Ovary (tissue), 9 donors: Measurements from ENCODE around the gene CLEC16A. TPM values are rescaled to one million over a fixed set of nuclear protein-coding genes. Genes with fewer than 3 reads are reported as not detected.

Experiments used
- DNase-seq, 5 donors: peaks; one replicate each; pipeline ENCODE4 v3.0.0-alpha.2; 2019 to 2020
- H3K27ac ChIP-seq, 2 donors: fragments of 200-600 bp; one replicate each; pipeline versions ENCODE4 v1.5.1 to v1.8.0; 2019 to 2022
- H3K27me3 ChIP-seq: fragments of 200-600 bp; one replicate; pipeline ENCODE4 v1.8.0; 2022
- H3K36me3 ChIP-seq: fragments of 200-600 bp; sonication (generic); one replicate; pipeline ENCODE4 v1.5.1; 2019
- H3K4me1 ChIP-seq: one replicate; pipeline ENCODE4 v1.8.1; 2013; ENCODE audit warnings: mild to moderate bottlenecking, moderate library complexity; ENCODE audit not compliant: insufficient read depth
- H3K4me3 ChIP-seq: fragments of 200-600 bp; sonication (generic); one replicate; pipeline ENCODE4 v1.5.1; 2017
- H3K9me3 ChIP-seq, 2 donors: fragments of 200-600 bp in 1 of 2; sonication (generic) in 1 of 2; one replicate each; pipeline versions ENCODE4 v1.5.1 to v1.8.1; 2013 to 2019; ENCODE audit warnings: mild to moderate bottlenecking in 1 of 2, moderate library complexity in 1 of 2
- EP300 ChIP-seq: sonication (generic); formaldehyde crosslinking; IDR thresholded peaks from one replicate; pipeline ENCODE4 v1.6.1; 2017; ENCODE audit warnings: antibody characterized with exemption
- POLR2A ChIP-seq: fragments of 450-650 bp; IDR thresholded peaks from one replicate; pipeline ENCODE4 v1.6.1; 2017; ENCODE audit warnings: antibody characterized with exemption, mild to moderate bottlenecking, moderate library complexity
- WGBS, 3 donors: extraction: QIAGEN DNeasy Blood & Tissue Kit in 1 of 3; methylation state at CpG; one replicate each; pipeline versions ENCODE4 v1.1.5 to v1.1.7; 2013 to 2017; 5-methylcytosine and 5-hydroxymethylcytosine counted together
- intact Hi-C, 4 donors: fragments of 100-400 bp; cut with DNase I; formaldehyde crosslinking; loops; one replicate each; pipeline versions ENCODE4 v1.11.0 to v1.15.1; 2022 to 2023
- polyA plus RNA-seq, 2 donors: library from polyadenylated mRNA; stranded (reverse); fragments of 200-250 nt in 1 of 2; fragments of 350-450 nt in 1 of 2; fragmentation: Illumina TruSeq in 1 of 2; extraction: RNeasy Lipid Tissue Mini Kit (QIAGEN cat#74804) in 1 of 2; gene quantifications; one replicate each; pipeline ENCODE4 v1.2.3, GENCODE V29; 2013 to 2014
- total RNA-seq, 7 donors: library from RNA; depleted of rRNA in 2 of 7; stranded (reverse); fragments of >200 nt in 2 of 7; fragmentation: NEBNext Ultra II Directional in 3 of 7; extraction: Animal tissue kit (Norgen Biotek cat#: 25700) in 3 of 7; gene quantifications; one replicate each; pipeline versions ENCODE4 v1.1.0 to v1.2.4, GENCODE V29; 2016 to 2023
- TF ChIP-seq, protein P1 (sequence below), 3 donors: fragments of 450-650 bp in 2 of 3; fragments of 200-600 bp in 1 of 3; IDR thresholded peaks; one replicate each; pipeline versions ENCODE4 v1.5.1 to v1.8.0; 2016 to 2022; ENCODE audit warnings: antibody characterized with exemption in 3 of 3, mild to moderate bottlenecking in 1 of 3
- donor health status: DM: no; HTN: no; CAD: no; lungs with moderate emphysema.
- donor health status: DM: no; HTN: no; CAD: no.
- donor health status: Bipolar disorder and iron deficiency.
- donor health status: DM: yes; HTN: yes; CAD: no.
- donor health status: DM: no; HTN: no; CAD: no.
- donor health status: DM: yes; HTN: yes; CAD: no.

The CLEC16A gene
- total and polyA plus RNA-seq, 9 donors: 6.4 to 28.1 (median 16.5) TPM

DNA sequence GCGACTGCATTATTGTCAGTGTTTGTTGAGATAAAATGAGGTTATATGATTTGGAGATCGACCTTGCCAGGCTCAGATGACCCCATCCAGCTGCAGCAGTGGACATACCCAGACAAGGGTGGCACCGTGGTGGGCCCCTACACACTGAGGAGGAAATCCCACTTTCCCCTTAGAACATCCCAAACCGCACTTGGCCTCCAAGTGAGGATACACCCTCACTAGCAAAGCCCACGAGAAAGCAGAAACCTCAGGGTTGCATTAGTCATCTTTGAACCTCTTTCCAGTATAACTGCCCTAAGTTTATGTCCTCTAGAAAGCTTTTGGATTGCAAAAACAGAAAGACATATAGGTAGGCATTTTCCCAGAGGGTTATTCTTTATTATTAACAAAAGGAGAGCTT lies 101.5 kb downstream of the CLEC16A start:
- TF ChIP-seq, protein P1, sequence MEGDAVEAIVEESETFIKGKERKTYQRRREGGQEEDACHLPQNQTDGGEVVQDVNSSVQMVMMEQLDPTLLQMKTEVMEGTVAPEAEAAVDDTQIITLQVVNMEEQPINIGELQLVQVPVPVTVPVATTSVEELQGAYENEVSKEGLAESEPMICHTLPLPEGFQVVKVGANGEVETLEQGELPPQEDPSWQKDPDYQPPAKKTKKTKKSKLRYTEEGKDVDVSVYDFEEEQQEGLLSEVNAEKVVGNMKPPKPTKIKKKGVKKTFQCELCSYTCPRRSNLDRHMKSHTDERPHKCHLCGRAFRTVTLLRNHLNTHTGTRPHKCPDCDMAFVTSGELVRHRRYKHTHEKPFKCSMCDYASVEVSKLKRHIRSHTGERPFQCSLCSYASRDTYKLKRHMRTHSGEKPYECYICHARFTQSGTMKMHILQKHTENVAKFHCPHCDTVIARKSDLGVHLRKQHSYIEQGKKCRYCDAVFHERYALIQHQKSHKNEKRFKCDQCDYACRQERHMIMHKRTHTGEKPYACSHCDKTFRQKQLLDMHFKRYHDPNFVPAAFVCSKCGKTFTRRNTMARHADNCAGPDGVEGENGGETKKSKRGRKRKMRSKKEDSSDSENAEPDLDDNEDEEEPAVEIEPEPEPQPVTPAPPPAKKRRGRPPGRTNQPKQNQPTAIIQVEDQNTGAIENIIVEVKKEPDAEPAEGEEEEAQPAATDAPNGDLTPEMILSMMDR (IDR thresholded peaks at IDR 0.05): no peak
- TF ChIP-seq EP300: no peak
- TF ChIP-seq POLR2A: no peak
- H3K36me3 ChIP-seq: no peaks in the 10 kb centered on the region
- H3K9me3 ChIP-seq: no peaks in the 10 kb centered on the region
- H3K4me1 ChIP-seq: peaks cover 4% of the 10 kb centered on the region
- H3K4me3 ChIP-seq: no peak overlapping the region
- H3K27ac ChIP-seq: peak overlapping the region in 1 of 2 donors; percentile 51
- WGBS, 3 donors: 69 to 75% (median 70%) methylated on average over 5 of the region's 5 CpGs
- intact Hi-C loops: loop anchor here in 1 of 4 donors (10.0 kb wide), 1 partner anchor 49 kb away; no protein-coding TSS in a partner anchor
- DNase-seq: no peak
- no peaks in the 10 kb centered on the region for H3K27me3 ChIP-seq

DNA sequence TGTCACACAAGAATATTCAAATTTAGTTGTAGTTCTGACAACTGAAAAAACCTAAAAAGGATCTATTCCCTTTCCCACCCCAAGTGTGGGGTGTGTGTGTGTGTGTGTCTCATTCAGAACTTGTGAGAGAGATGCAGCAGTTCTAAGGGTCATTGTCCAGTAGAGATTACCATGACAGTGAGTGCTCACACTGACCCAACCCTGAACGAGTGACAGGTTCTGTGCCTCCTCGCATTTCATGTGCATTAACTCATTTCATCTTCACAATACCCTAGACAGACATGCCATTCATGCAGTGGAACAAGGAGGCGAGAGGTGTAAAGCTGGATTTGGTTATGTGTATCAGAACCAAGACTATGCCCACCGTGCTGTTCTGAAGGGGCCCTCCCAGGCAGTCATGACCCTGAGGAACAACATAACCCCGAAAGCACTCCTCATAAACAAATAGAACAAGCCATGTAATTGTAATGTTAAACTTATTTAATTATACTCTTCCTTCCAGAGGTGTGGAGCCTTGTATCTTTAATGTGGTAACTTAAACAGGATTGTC lies 102.1 kb downstream of the CLEC16A start:
- no peak for DNase-seq
- Histone ChIP-seq H3K4me3 (no peak overlapping the region), H3K27ac (peak overlapping the region in 1 of 2 donors; percentile 51), H3K9me3 (no peaks in the 10 kb centered on the region), H3K36me3 (no peaks in the 10 kb centered on the region), H3K27me3 (no peaks in the 10 kb centered on the region), H3K4me1 (peaks cover 4% of the 10 kb centered on the region)
- 55 to 67% (median 56%) methylated on average over 5 of the region's 5 CpGs for WGBS, 3 donors
- TF ChIP-seq POLR2A: no peak
- no peak for TF ChIP-seq EP300
- TF ChIP-seq, protein P1 (IDR thresholded peaks at IDR 0.05): no peak
- intact Hi-C loops: loop anchor here in 1 of 4 donors (10.0 kb wide), 1 partner anchor 48 kb away; no protein-coding TSS in a partner anchor

DNA sequence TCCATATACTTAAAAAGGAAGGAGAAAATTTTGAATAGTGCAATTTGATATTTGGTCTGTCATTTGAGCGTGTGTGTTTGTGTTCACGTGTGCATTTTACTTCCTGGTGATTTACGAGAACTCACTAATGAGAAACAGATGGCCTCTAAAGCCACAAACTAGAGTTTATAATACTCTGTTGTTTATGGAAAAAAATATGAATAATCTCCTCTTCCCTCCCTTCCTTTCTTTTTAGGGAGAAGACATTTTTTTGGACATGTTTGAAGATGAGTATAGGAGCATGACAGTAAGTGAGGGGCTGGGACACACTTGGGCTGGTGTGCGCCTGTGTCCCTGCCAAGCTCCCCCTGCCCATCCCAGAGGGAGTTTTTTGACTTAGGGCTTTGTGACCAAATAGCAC lies 102.7 kb downstream of the CLEC16A start:
- TF ChIP-seq POLR2A: no peak
- no peak for TF ChIP-seq EP300
- TF ChIP-seq, protein P1 (IDR thresholded peaks at IDR 0.05): no peak
- H3K4me3 ChIP-seq: no peak overlapping the region
- 28 to 35% (median 30%) methylated on average over 4 of the region's 4 CpGs for WGBS, 3 donors
- H3K27ac ChIP-seq: peak overlapping the region in 1 of 2 donors; percentile 67
- no peak for DNase-seq
- no peaks in the 10 kb centered on the region for H3K27me3 ChIP-seq
- intact Hi-C loops: loop anchor here in 1 of 4 donors (10.0 kb wide), 1 partner anchor 48 kb away; no protein-coding TSS in a partner anchor
- no peaks in the 10 kb centered on the region for H3K9me3 ChIP-seq
- no peaks in the 10 kb centered on the region for H3K36me3 ChIP-seq
- H3K4me1 ChIP-seq: peaks cover 4% of the 10 kb centered on the region

DNA sequence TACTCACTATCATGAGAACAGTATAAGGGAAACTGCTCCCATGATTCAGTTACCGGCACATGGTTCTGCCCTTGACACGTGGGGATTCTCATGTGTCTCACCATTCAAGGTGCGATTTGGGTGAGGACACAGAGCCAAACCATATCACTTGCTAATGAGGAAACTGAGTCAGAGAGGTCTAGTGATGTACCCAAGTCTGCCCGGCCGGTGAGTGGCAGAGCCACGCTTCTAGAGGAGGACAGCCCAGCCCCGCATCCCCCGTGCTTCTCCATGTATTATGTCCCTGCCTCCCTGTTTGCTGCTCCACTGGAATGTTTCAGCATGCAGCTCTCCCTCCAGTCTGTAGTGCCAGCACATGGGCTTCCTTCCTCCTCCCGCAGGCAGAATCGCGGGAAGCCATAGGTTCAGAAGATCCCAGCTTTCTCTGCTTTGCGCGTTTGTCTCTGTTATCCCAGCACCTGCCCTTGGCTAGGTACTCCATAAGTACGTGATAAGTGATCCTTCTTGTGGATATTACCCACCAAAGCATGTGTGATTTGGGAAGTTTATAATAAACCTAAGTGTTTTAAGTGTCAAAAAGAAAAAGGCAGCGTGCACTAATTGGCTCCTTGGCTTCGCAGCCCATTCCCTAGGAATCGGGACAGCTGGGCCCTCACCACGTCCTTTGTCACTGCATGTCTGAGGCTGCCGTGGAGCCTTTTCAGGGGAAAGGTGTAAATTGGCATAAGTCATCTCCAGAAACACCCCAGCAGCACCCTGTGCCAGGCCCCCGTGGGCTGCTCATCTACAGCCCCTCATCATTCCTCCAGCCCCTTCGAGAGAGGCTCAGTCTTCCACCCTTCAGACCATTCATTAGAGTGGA lies 103.8 kb downstream of the CLEC16A start:
- TF ChIP-seq EP300: no peak
- no peak for TF ChIP-seq POLR2A
- TF ChIP-seq, protein P1 (IDR thresholded peaks at IDR 0.05): no peak
- H3K4me1 ChIP-seq: peaks cover 4% of the 10 kb centered on the region
- no peaks in the 10 kb centered on the region for H3K27me3 ChIP-seq
- no peaks in the 10 kb centered on the region for H3K36me3 ChIP-seq
- H3K9me3 ChIP-seq: no peaks in the 10 kb centered on the region
- intact Hi-C loops: loop anchor here in 1 of 4 donors (10.0 kb wide), 1 partner anchor 47 kb away; no protein-coding TSS in a partner anchor
- no peak for DNase-seq
- peak overlapping the region in 1 of 2 donors; percentile 67 for H3K27ac ChIP-seq
- 91 to 95% (median 92%) methylated on average over 21 of the region's 21 CpGs for WGBS, 3 donors
- no peak overlapping the region for H3K4me3 ChIP-seq
